ENCODE data around the gene CEMIP. TPM values are rescaled to one million over a fixed set of nuclear protein-coding genes. Genes with fewer than 3 reads are reported as not detected.

Gene CEMIP
- total RNA-seq, 1 experiment from 2014 or later: 3.5 TPM

DNA sequence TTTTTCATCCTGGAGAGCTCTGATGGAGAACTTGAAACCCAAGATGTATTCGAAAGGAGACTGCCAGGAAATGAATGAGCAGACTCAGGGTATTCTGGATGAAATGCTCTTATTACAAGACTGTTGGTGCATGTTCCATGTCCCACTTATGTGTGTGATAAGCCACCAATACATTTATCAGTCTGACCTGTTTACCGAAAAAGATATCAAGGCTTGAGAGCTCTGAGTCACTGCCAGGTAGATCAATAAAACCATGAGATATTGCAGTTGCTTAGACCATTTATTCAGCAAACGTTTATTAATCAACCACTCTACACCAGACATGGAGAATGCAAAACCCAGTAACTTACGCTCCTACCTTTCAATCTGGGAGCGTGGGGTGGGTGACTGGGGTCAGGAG is 17.2 kb downstream of the CEMIP start:
- Histone ChIP-seq H3K79me2 (ENCODE audit: insufficient read depth, low read length) (no peaks in the 10 kb centered on the region), H3K4me2 (ENCODE audit: low read length) (no peak overlapping the region), H3K36me3 (ENCODE audit: control insufficient read depth in 1 of 2, insufficient read depth in 2 of 2, low read length in 2 of 2) (no peaks in the 10 kb centered on the region; a peak in 1 of 4 replicates), H3K9ac (ENCODE audit: low read length) (no peak overlapping the region), H4K20me1 (ENCODE audit: insufficient read depth) (no peaks in the 10 kb centered on the region), H3K9me3 (ENCODE audit: control insufficient read depth in 1 of 2, insufficient read depth in 1 of 2, low read depth in 1 of 2, low read length in 2 of 2) (no peaks in the 10 kb centered on the region), H3K4me3 (replicated peaks in 1 of 2; ENCODE audit: low read depth in 1 of 2, low read length in 2 of 2) (no peak overlapping the region), H3K27me3 (ENCODE audit: insufficient read depth, low read length) (no peaks in the 10 kb centered on the region), H3K9me2 (ENCODE audit: insufficient read depth) (no peaks in the 10 kb centered on the region), H2AFZ (ENCODE audit: low read depth, low read length, poor library complexity, severe bottlenecking) (no peak overlapping the region), H3K27ac (ENCODE audit: low read depth, low read length) (no peak overlapping the region), H3K4me1 (ENCODE audit: control insufficient read depth in 1 of 2, insufficient read depth in 2 of 2, low read length in 2 of 2) (no peaks in the 10 kb centered on the region)
- ATAC-seq (no peak), DNase-seq (ENCODE audit: low read depth, low spot score) (no peak)
- intact Hi-C loops (cut with micrococcal nuclease): no loop called here
- POLR2A ChIA-PET: no interaction called here
- no peak for TF ChIP-seq ZNF274 (IDR thresholded peaks at IDR 0.05; ENCODE audit: low read depth, low read length)
- TF ChIP-seq SP1 (IDR thresholded peaks at IDR 0.05; ENCODE audit: low read depth): no peak
- no peak for TF ChIP-seq FOSL1 (IDR thresholded peaks at IDR 0.05; ENCODE audit: low read depth)
- no peak for TF ChIP-seq ZFX (IDR thresholded peaks at IDR 0.05)
- TF ChIP-seq JUND (IDR thresholded peaks at IDR 0.05): no peak
- no peak for TF ChIP-seq CBX3 (IDR thresholded peaks at IDR 0.05; ENCODE audit: low read depth)
- TF ChIP-seq RAD21 (IDR thresholded peaks at IDR 0.05; ENCODE audit: low read depth): no peak
- TF ChIP-seq SIN3A (IDR thresholded peaks at IDR 0.05; ENCODE audit: low read depth): no peak
- TF ChIP-seq, protein P1, sequence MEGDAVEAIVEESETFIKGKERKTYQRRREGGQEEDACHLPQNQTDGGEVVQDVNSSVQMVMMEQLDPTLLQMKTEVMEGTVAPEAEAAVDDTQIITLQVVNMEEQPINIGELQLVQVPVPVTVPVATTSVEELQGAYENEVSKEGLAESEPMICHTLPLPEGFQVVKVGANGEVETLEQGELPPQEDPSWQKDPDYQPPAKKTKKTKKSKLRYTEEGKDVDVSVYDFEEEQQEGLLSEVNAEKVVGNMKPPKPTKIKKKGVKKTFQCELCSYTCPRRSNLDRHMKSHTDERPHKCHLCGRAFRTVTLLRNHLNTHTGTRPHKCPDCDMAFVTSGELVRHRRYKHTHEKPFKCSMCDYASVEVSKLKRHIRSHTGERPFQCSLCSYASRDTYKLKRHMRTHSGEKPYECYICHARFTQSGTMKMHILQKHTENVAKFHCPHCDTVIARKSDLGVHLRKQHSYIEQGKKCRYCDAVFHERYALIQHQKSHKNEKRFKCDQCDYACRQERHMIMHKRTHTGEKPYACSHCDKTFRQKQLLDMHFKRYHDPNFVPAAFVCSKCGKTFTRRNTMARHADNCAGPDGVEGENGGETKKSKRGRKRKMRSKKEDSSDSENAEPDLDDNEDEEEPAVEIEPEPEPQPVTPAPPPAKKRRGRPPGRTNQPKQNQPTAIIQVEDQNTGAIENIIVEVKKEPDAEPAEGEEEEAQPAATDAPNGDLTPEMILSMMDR (IDR thresholded peaks at IDR 0.05 in 2 of 3, conservative IDR thresholded peaks at IDR 0.05 in 1 of 3; ENCODE audit: borderline replicate concordance in 1 of 3, insufficient read depth in 1 of 3, low read depth in 2 of 3, low read length in 2 of 3): no peak
- no peak for TF ChIP-seq SRF (IDR thresholded peaks at IDR 0.05; ENCODE audit: low read depth)
- TF ChIP-seq EZH2phosphoT487 (IDR thresholded peaks at IDR 0.05; ENCODE audit: borderline replicate concordance): no peak
- TF ChIP-seq, protein P2, sequence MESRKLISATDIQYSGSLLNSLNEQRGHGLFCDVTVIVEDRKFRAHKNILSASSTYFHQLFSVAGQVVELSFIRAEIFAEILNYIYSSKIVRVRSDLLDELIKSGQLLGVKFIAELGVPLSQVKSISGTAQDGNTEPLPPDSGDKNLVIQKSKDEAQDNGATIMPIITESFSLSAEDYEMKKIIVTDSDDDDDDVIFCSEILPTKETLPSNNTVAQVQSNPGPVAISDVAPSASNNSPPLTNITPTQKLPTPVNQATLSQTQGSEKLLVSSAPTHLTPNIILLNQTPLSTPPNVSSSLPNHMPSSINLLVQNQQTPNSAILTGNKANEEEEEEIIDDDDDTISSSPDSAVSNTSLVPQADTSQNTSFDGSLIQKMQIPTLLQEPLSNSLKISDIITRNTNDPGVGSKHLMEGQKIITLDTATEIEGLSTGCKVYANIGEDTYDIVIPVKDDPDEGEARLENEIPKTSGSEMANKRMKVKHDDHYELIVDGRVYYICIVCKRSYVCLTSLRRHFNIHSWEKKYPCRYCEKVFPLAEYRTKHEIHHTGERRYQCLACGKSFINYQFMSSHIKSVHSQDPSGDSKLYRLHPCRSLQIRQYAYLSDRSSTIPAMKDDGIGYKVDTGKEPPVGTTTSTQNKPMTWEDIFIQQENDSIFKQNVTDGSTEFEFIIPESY (IDR thresholded peaks at IDR 0.05; ENCODE audit: extremely low read depth, insufficient replicate concordance, low read length): no peak
- no peak for TF ChIP-seq TCF7L2 (IDR thresholded peaks at IDR 0.05; ENCODE audit: borderline replicate concordance, extremely low read depth, insufficient read depth, insufficient read length)
- TF ChIP-seq, protein P3, sequence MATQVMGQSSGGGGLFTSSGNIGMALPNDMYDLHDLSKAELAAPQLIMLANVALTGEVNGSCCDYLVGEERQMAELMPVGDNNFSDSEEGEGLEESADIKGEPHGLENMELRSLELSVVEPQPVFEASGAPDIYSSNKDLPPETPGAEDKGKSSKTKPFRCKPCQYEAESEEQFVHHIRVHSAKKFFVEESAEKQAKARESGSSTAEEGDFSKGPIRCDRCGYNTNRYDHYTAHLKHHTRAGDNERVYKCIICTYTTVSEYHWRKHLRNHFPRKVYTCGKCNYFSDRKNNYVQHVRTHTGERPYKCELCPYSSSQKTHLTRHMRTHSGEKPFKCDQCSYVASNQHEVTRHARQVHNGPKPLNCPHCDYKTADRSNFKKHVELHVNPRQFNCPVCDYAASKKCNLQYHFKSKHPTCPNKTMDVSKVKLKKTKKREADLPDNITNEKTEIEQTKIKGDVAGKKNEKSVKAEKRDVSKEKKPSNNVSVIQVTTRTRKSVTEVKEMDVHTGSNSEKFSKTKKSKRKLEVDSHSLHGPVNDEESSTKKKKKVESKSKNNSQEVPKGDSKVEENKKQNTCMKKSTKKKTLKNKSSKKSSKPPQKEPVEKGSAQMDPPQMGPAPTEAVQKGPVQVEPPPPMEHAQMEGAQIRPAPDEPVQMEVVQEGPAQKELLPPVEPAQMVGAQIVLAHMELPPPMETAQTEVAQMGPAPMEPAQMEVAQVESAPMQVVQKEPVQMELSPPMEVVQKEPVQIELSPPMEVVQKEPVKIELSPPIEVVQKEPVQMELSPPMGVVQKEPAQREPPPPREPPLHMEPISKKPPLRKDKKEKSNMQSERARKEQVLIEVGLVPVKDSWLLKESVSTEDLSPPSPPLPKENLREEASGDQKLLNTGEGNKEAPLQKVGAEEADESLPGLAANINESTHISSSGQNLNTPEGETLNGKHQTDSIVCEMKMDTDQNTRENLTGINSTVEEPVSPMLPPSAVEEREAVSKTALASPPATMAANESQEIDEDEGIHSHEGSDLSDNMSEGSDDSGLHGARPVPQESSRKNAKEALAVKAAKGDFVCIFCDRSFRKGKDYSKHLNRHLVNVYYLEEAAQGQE (IDR thresholded peaks at IDR 0.05; ENCODE audit: low read depth): no peak
- no peak for TF ChIP-seq EZH2 (IDR thresholded peaks at IDR 0.05)
- no peak for TF ChIP-seq YY1 (IDR thresholded peaks at IDR 0.05; ENCODE audit: extremely low read depth, insufficient replicate concordance, low read depth, low read length)
- TF ChIP-seq, protein P4, sequence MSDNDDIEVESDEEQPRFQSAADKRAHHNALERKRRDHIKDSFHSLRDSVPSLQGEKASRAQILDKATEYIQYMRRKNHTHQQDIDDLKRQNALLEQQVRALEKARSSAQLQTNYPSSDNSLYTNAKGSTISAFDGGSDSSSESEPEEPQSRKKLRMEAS (IDR thresholded peaks at IDR 0.05): no peak
- BruUV-seq (replicated peaks): no TSS peak
- CTCF ChIA-PET: no interaction called here
- RAD21 ChIA-PET (ENCODE audit: low non-redundant PET in 1 of 2, low total read pairs in 2 of 2, uncharacterized antibody in 2 of 2, unreplicated experiment in 2 of 2): no interaction called here

Measured in HCT116 (cell line).